CD4-positive, alpha-beta T cell treated with Interleukin-21 for 1 hour (primary cell): Measurements from ENCODE around the gene KLK10.

ENCODE experiments used
- DNase-seq: peaks from one replicate; pipeline ENCODE4 v3.0.0-alpha.2; 2020

The KLK10 gene

DNA sequence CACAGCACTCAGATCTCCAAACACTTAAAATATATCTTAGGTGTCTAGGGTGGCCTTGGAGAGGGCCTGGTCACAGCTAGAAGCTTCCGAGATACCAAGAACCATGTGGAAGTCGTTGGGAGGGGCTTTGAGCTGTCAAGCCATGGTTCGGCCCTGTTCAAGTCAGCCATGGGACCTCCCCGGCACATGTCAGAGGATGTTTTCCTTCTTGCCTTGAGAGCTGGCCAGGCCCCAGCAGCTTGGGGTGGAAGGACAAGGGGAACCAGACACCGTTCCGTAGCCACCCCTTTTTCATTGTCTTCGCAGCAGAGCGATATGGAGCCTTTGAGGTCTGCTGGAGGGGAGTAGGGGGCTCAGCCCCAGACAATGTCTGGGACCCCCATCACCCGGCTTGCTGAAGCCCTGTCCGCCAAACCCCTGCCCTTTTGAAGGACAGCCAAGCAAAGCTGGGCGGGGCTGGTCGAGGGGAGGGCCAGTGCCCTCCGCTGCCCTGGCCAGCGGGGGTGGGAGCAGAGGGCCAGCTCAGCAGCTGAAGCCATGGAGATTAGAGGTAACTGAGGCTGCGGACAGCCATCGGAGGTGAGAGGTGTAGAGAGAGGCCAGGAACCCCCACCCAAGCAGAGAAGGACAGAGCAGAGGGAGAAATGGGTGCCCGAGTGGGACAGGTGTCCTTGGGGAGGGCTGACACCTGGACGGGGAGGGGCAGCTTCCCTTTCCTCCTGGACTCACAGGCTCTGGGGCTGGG is 6.5 kb upstream of the KLK10 start:
- no peak for DNase-seq

- DNase-seq = no peak
Measured at GRCh38 chr19:51025401-51025800, 5.9 kb upstream of the KLK10 start.

GRCh38 chr19:51024924-51025323 is 5.4 kb upstream of the KLK10 start:
- DNase-seq = no peak

DNA sequence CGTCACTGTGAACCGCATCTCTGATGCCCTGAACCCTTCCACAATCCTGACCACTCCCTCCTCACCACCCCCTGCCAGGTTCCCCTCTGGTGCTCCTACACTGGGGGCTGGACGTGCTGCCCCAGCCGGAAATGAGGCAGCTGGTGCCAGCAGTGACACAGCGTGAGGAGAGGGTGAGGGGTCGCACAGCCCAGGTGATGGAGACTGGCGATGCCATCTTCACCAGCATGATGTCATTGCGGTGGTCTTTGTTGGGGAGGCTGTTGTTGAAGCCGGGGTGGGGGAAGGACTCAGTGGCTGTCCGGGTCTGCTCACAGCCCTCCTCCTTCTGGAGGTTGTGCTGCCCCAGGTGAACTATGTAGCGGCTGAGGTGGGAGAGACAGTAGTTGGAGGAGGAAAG is 4.4 kb upstream of the KLK10 start:
- no peak for DNase-seq

- DNase-seq = no peak
Measured at GRCh38 chr19:51022526-51022925, 3.0 kb upstream of the KLK10 start.

DNA sequence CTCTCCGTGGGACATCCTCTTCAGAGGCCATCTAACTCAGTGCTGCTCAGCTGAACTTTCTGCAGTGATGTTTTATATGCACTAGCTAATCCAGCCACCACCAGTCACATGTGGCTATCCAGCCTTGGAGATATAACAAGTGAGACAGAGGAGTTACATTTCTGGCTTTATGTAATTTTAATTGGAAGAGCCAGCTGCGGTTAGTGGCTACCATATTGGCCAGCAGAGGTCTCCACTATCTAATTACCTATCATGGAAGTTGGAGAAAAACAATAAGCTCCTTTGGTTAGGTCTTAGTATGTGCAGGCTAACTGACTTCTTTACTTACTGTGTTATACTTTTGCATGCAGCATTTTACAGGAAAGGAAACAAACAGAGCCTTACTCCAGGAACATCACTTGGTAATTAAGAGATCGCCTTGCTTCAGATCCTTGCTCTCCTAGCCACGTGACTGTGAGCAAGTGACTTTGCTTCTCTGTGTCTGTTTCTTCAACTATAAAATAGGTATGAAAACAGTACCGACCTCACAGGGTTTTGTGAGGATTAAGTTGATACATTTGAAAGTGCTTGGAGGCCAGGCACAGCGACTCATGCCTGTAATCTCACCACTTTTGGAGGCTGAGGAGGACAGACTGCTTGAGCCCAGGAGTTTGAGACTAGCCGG is 1.6 kb upstream of the KLK10 start:
- peak; percentile 25 for DNase-seq

GRCh38 chr19:51018745-51019543 is 565 bp downstream of the KLK10 start:
- no peak for DNase-seq

DNA sequence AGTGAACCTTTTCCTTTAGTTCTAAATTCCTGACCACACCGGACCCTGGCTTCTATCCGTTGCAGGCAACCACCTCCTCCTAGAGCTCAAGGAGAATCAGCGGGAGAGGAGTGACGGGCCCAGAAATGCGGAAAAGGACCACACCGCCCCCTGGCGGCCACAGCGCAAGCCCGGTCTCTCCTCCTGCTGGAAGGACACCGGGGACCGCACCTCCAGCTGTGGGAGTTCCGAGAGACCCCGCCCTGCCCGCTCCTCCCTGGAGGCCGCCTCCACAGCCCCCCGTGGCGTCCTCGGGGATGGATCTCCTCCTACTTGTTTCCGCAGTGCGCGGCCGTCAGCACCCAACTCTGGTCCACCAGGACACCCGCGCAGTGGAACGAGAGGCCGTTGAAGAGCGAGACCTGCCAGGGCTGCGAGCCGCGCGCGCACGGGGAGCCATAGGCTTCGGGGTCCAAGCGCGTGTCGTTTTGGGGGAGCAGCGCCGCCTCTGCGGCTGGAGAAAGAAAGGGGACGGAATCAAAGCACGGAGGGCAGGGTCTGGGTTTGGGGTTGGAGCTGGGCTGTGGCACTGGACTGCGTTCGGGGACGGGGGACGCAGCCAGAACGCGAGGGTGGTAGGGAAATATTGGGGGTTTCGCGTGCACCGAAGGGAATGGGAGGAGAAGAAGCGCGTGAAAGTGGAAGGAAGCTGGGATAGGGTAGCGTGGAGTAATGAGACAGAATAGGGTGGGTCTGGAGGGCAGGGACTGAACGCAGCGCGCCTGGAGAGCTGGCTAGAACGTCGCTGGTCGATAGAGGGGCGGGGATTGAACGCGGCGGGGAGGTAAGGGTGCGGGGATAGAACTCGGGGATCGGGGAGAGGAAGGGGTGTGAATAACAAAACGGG is 2.5 kb downstream of the KLK10 start:
- peak; percentile 48 for DNase-seq

- DNase-seq = no peak
Measured at GRCh38 chr19:51015691-51016267, 3.7 kb downstream of the KLK10 start.

- no peak for DNase-seq
Measured at GRCh38 chr19:51014242-51014641, 5.3 kb downstream of the KLK10 start.

- no peak for DNase-seq
Measured at GRCh38 chr19:51012661-51013190, 6.8 kb downstream of the KLK10 start.

- DNase-seq = no peak
Measured at GRCh38 chr19:51010066-51010795, 9.3 kb downstream of the KLK10 start.

GRCh38 chr19:51009061-51009891 is 10.2 kb downstream of the KLK10 start:
- no peak for DNase-seq

DNA sequence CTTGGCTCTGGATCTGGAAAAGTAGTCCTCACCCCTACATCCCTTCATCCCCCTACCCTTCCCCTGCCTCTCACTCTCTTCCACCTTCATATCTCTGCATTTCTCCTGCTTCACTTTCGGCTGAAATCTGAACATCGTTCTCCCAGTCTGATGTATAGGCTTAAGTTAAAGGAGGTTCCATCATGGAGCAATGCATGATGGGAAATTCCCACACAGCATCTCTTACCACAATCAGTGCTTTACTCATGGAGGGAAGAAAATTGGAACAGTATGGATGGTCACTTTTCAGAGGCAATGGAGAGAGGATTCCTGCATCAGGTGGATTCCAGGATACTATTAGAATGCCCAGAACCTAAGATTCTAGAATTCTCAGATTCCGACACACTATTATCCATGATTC is 12.0 kb downstream of the KLK10 start:
- DNase-seq = no peak

DNA sequence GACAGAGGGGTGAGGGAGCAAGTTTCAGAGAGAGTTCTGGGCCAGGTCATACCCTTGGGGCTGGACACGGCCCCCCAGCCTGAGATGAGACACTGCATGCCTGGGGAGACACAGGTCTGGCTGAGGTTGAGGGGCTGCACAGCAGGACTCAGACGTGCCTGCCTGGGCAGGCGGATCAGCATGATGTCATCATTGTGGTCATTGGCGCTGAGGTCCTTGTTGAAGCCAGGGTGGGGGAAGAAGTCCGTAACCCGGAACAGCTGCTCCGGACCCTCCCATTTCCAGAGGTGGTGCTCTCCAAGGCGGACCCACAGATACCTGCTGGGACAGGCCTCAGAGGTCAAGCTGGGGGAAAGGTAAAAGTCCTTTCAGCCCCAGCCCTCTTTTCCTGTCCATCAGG is 13.1 kb downstream of the KLK10 start:
- no peak for DNase-seq

- no peak for DNase-seq
Measured at GRCh38 chr19:51005248-51005647, 14.3 kb downstream of the KLK10 start.

GRCh38 chr19:51003316-51003715 is 16.2 kb downstream of the KLK10 start:
- no peak for DNase-seq

DNA sequence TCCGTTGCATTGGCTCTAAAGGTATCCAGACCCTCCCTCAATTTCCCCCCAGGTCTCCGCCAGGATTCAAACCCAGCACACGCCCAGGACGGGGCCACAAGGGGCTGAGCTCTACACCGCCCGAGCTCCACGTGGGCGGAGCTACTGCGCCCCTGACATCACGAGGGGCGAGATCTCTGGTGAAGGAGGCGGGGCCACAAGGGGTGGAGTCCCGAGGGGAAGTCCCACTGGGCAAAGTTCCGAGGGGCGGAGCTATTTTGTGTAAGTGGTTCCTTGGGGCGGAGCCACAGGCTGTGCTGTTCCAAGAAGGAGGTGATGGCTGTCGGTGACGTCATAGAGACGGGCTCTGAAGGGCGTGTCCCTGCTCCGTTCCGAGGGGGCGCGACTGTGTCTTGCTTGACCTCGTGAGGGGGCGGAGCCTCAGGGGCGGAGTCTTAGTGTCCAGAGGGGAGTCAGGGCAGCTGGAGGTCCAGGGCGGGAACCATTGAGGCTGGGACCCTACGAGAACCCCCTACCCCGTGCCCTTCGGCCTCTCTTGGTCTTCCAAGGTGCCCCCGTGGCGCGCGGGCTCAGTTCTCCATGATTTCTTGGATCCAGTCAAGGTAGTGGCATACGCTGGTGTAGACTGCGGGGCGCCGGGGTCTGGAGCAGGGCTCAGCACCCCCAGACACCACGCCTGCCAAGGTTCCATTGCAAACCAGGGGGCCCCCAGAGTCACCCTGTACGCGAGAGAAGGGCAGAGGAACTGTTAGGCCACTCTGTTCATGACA is 16.8 kb downstream of the KLK10 start:
- no peak for DNase-seq

- no peak for DNase-seq
Measured at GRCh38 chr19:51002089-51002532, 17.4 kb downstream of the KLK10 start.

DNA sequence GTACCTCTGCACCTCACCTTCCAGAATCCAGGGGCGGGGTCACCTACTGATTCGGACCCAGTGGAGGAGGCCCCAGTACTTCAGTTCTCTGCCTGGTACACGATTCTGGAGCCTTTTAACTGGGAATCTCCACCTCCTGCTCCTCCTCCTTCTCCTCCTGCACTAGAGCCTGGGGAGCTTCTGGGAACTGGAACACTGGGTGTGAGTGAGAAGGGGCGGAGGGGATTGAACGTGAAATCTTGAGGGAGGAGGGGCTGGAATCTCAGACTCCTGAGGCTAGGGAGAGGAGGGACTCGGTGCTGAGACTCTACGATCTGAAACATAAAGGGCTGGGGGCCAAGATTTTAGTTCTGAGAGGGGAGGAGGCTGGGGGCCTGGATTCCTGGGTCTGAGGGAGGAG is 18.0 kb downstream of the KLK10 start, which contains the start of gene KLK8:
TSS of gene KLK8 (minus strand) at position 90 of the 400 bp plus-strand sequence. CDS start 437 bp downstream, outside the sequence.
- DNase-seq = no peak
